Fibroblast of pulmonary artery (primary cell): Measurements from ENCODE around the gene HBE1.

ENCODE experiments used
- DNase-seq: peaks from one replicate; pipeline ENCODE4 v3.0.0-alpha.2; 2010; ENCODE audit warnings: low read depth
- H3K4me3 ChIP-seq: replicated peaks from 2 replicates; pipeline ENCODE4 v1.5.1; 2011; ENCODE audit warnings: low read depth, mild to moderate bottlenecking, control low read depth, low read length, moderate library complexity
- CTCF ChIP-seq: IDR thresholded peaks from 2 replicates; pipeline ENCODE4 v1.5.1; 2011; ENCODE audit warnings: mild to moderate bottlenecking, control low read depth, low read length, inconsistent platforms; ENCODE audit errors: missing control alignments

HBE1 gene

GRCh38 chr11:5233307-5233706 is 36.4 kb downstream of the HBE1 start:
- TF ChIP-seq CTCF = no peak
- no peak for DNase-seq
- no peak overlapping the region for H3K4me3 ChIP-seq

GRCh38 chr11:5232821-5233220 is 36.9 kb downstream of the HBE1 start:
- no peak for TF ChIP-seq CTCF
- no peak for DNase-seq
- no peak overlapping the region for H3K4me3 ChIP-seq

- DNase-seq = no peak
- no peak overlapping the region for H3K4me3 ChIP-seq
- TF ChIP-seq CTCF = no peak
Observed at GRCh38 chr11:5232176-5232575, 37.6 kb downstream of the HBE1 start.

GRCh38 chr11:5231111-5231510 is 38.6 kb downstream of the HBE1 start:
- DNase-seq = no peak
- no peak overlapping the region for H3K4me3 ChIP-seq
- TF ChIP-seq CTCF = no peak

GRCh38 chr11:5230266-5230665 is 39.5 kb downstream of the HBE1 start:
- no peak for TF ChIP-seq CTCF
- H3K4me3 ChIP-seq = no peak overlapping the region
- DNase-seq = no peak

GRCh38 chr11:5229796-5230195 is 39.9 kb downstream of the HBE1 start:
- TF ChIP-seq CTCF = no peak
- DNase-seq = no peak
- no peak overlapping the region for H3K4me3 ChIP-seq

GRCh38 chr11:5229356-5229755 is 40.4 kb downstream of the HBE1 start:
- no peak for DNase-seq
- no peak for TF ChIP-seq CTCF
- H3K4me3 ChIP-seq = no peak overlapping the region
